Nephron progenitor cell (in vitro differentiated cells): ENCODE results near the gene MARCHF10.

Source experiments
- DNase-seq: peaks from one replicate; pipeline ENCODE4 v3.0.0; 2021
- H3K27ac Mint-ChIP-seq: 2 replicates; pipeline ENCODE4 v1.8.0; 2021; ENCODE audit warnings: mild to moderate bottlenecking, moderate library complexity, mixed read lengths
- H3K27me3 Mint-ChIP-seq: 2 replicates; pipeline ENCODE4 v1.8.0; 2021; ENCODE audit warnings: mild to moderate bottlenecking, low read depth, mixed read lengths; ENCODE audit not compliant: poor library complexity
- H3K36me3 Mint-ChIP-seq: 2 replicates; pipeline ENCODE4 v1.8.0; 2021; ENCODE audit warnings: low read depth, mixed read lengths
- H3K4me1 Mint-ChIP-seq: 2 replicates; pipeline ENCODE4 v1.8.0; 2021; ENCODE audit warnings: mixed read lengths
- H3K4me3 Mint-ChIP-seq: 2 replicates; pipeline ENCODE4 v1.8.0; 2021; ENCODE audit warnings: mild to moderate bottlenecking, moderate library complexity, mixed read lengths
- H3K9me3 Mint-ChIP-seq: 2 replicates; pipeline ENCODE4 v1.8.0; 2021; ENCODE audit warnings: mild to moderate bottlenecking, moderate library complexity, mixed read lengths
- TF ChIP-seq, protein P1 (sequence below): fragments of 200-600 bp; sonication (generic); IDR thresholded peaks from 2 replicates; pipeline ENCODE4 v1.5.0; 2021; ENCODE audit warnings: antibody characterized with exemption

Gene MARCHF10

DNA sequence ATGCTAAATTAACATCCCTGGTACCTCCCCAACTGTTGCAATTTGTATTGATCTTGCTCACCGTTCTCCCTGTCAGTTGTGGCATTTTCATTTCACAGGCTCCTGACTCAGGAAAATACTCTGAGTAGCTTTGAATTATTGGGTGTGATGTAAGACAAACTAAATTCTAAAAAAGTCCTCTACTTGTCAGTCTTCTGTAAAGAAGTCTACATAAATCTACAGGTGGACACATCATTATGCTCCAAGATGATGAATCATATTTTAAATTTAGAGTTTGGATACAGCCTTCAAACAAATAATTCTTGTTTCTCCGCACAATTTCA is 47.2 kb downstream of the MARCHF10 start:
- Mint-ChIP-seq H3K27ac (no peak overlapping the region), H3K36me3 (no peaks in the 10 kb centered on the region), H3K27me3 (peaks cover 11% of the 10 kb centered on the region), H3K4me1 (peaks cover 82% of the 10 kb centered on the region), H3K9me3 (no peaks in the 10 kb centered on the region), H3K4me3 (peak overlapping the region; percentile 56)
- TF ChIP-seq, protein P1, sequence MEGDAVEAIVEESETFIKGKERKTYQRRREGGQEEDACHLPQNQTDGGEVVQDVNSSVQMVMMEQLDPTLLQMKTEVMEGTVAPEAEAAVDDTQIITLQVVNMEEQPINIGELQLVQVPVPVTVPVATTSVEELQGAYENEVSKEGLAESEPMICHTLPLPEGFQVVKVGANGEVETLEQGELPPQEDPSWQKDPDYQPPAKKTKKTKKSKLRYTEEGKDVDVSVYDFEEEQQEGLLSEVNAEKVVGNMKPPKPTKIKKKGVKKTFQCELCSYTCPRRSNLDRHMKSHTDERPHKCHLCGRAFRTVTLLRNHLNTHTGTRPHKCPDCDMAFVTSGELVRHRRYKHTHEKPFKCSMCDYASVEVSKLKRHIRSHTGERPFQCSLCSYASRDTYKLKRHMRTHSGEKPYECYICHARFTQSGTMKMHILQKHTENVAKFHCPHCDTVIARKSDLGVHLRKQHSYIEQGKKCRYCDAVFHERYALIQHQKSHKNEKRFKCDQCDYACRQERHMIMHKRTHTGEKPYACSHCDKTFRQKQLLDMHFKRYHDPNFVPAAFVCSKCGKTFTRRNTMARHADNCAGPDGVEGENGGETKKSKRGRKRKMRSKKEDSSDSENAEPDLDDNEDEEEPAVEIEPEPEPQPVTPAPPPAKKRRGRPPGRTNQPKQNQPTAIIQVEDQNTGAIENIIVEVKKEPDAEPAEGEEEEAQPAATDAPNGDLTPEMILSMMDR: no peak
- DNase-seq: no peak

- TF ChIP-seq, protein P1: no peak
- Mint-ChIP-seq H3K9me3 (no peaks in the 10 kb centered on the region), H3K4me3 (peak overlapping the region; percentile 21), H3K36me3 (no peaks in the 10 kb centered on the region), H3K27ac (peak overlapping the region; percentile 4), H3K4me1 (peaks cover 82% of the 10 kb centered on the region), H3K27me3 (peaks cover 14% of the 10 kb centered on the region)
- DNase-seq: no peak
These were observed 47.8 kb downstream of the MARCHF10 start for GRCh38 chr17:62760059-62760944.

GRCh38 chr17:62757500-62757951 is 50.6 kb downstream of the MARCHF10 start:
- Mint-ChIP-seq H3K4me1 (peaks cover 74% of the 10 kb centered on the region), H3K27me3 (peaks cover 7% of the 10 kb centered on the region), H3K9me3 (no peaks in the 10 kb centered on the region), H3K36me3 (no peaks in the 10 kb centered on the region), H3K4me3 (no peak overlapping the region), H3K27ac (peak overlapping the region; percentile 51)
- DNase-seq: peak; percentile 37
- TF ChIP-seq, protein P1: no peak

- H3K9me3 Mint-ChIP-seq: no peaks in the 10 kb centered on the region
- peaks cover 9% of the 10 kb centered on the region for H3K27me3 Mint-ChIP-seq
These were observed 51.9 kb downstream of the MARCHF10 start for GRCh38 chr17:62756198-62756597.

GRCh38 chr17:62755141-62755851 is 52.8 kb downstream of the MARCHF10 start:
- H3K4me3 Mint-ChIP-seq: no peak overlapping the region
- H3K4me1 Mint-ChIP-seq: peaks cover 64% of the 10 kb centered on the region
- H3K9me3 Mint-ChIP-seq: no peaks in the 10 kb centered on the region
- no peak for DNase-seq
- H3K36me3 Mint-ChIP-seq: no peaks in the 10 kb centered on the region
- H3K27me3 Mint-ChIP-seq: peaks cover 15% of the 10 kb centered on the region
- TF ChIP-seq, protein P1: no peak
- peak overlapping the region; percentile 70 for H3K27ac Mint-ChIP-seq

More at GRCh38 chr17:62756198-62756597, 51.9 kb downstream of the MARCHF10 start:
- H3K4me3 Mint-ChIP-seq: no peak overlapping the region
- H3K36me3 Mint-ChIP-seq: no peaks in the 10 kb centered on the region
- DNase-seq: no peak
- TF ChIP-seq, protein P1: no peak
- H3K4me1 Mint-ChIP-seq: peaks cover 64% of the 10 kb centered on the region
- no peak overlapping the region for H3K27ac Mint-ChIP-seq
